B cell (primary cell): Measurements from ENCODE around the gene FANCI.

ENCODE experiments used
- CTCF ChIP-seq: fragments of 200-600 bp; IDR thresholded peaks from one replicate; pipeline ENCODE4 v1.8.0; 2022; ENCODE audit warnings: antibody characterized with exemption, mild to moderate bottlenecking
- EZH2 ChIP-seq: IDR thresholded peaks from 2 replicates; pipeline ENCODE4 v1.6.1; 2012; ENCODE audit warnings: borderline replicate concordance, low read depth, mild to moderate bottlenecking, moderate library complexity, low read length; ENCODE audit not compliant: insufficient read depth, poor library complexity, severe bottlenecking

GRCh38 chr15:89345248-89345647 lies 101.5 kb downstream of the FANCI start:
- TF ChIP-seq CTCF (no peak), EZH2 (no peak)
